Measurements from ENCODE around the gene SORBS2.
"Not testable (repeated sequence)": the region's sequence is repeated elsewhere in the genome, so short reads cannot be mapped to it uniquely, and the experiment has no call there.

SORBS2 gene

GRCh38 chr4:185811509-185812364 is at the start of gene SORBS2:
Gene SORBS2, minus strand, starts transcription at chr4:185812194. Its CDS starts 121,623 bp downstream, at chr4:185690571.
- in situ Hi-C loops (cut with MboI; ENCODE audit: low sequenced_read_pairs) = no loop called here

- in situ Hi-C loops (cut with MboI; ENCODE audit: low sequenced_read_pairs) = no loop called here
Measured at GRCh38 chr4:185859111-185859510, 47.1 kb upstream of the SORBS2 start.

GRCh38 chr4:185857561-185857960 is 45.6 kb upstream of the SORBS2 start:
- in situ Hi-C loops (cut with MboI; ENCODE audit: low sequenced_read_pairs) = not testable (repeated sequence)

GRCh38 chr4:185853841-185854240 is 41.8 kb upstream of the SORBS2 start:
- in situ Hi-C loops (cut with MboI; ENCODE audit: low sequenced_read_pairs) = no loop called here

- in situ Hi-C loops (cut with MboI; ENCODE audit: low sequenced_read_pairs) = no loop called here
Measured at GRCh38 chr4:185852961-185853360, 41.0 kb upstream of the SORBS2 start.

- in situ Hi-C loops (cut with MboI; ENCODE audit: low sequenced_read_pairs) = no loop called here
Measured at GRCh38 chr4:185849664-185850550, 37.9 kb upstream of the SORBS2 start.

- in situ Hi-C loops (cut with MboI; ENCODE audit: low sequenced_read_pairs) = no loop called here
Measured at GRCh38 chr4:185847352-185848097, 35.5 kb upstream of the SORBS2 start.

GRCh38 chr4:185846505-185847150 is 34.6 kb upstream of the SORBS2 start:
- in situ Hi-C loops (cut with MboI; ENCODE audit: low sequenced_read_pairs) = no loop called here

GRCh38 chr4:185845966-185846365 is 34.0 kb upstream of the SORBS2 start:
- in situ Hi-C loops (cut with MboI; ENCODE audit: low sequenced_read_pairs) = no loop called here

- in situ Hi-C loops (cut with MboI; ENCODE audit: low sequenced_read_pairs) = no loop called here
Measured at GRCh38 chr4:185841451-185841850, 29.5 kb upstream of the SORBS2 start.

GRCh38 chr4:185840953-185841352 is 29.0 kb upstream of the SORBS2 start:
- in situ Hi-C loops (cut with MboI; ENCODE audit: low sequenced_read_pairs) = no loop called here

- in situ Hi-C loops (cut with MboI; ENCODE audit: low sequenced_read_pairs) = no loop called here
Measured at GRCh38 chr4:185840201-185840600, 28.2 kb upstream of the SORBS2 start.

GRCh38 chr4:185839770-185840169 is 27.8 kb upstream of the SORBS2 start:
- in situ Hi-C loops (cut with MboI; ENCODE audit: low sequenced_read_pairs) = no loop called here

- in situ Hi-C loops (cut with MboI; ENCODE audit: low sequenced_read_pairs) = no loop called here
Measured at GRCh38 chr4:185839194-185839712, 27.3 kb upstream of the SORBS2 start.

- in situ Hi-C loops (cut with MboI; ENCODE audit: low sequenced_read_pairs) = no loop called here
Measured at GRCh38 chr4:185838514-185839193, 26.7 kb upstream of the SORBS2 start.

GRCh38 chr4:185838104-185838452 is 26.1 kb upstream of the SORBS2 start:
- in situ Hi-C loops (cut with MboI; ENCODE audit: low sequenced_read_pairs) = no loop called here

GRCh38 chr4:185837415-185838103 is 25.6 kb upstream of the SORBS2 start:
- in situ Hi-C loops (cut with MboI; ENCODE audit: low sequenced_read_pairs) = no loop called here

- in situ Hi-C loops (cut with MboI; ENCODE audit: low sequenced_read_pairs) = no loop called here
Measured at GRCh38 chr4:185836241-185837084, 24.5 kb upstream of the SORBS2 start.
